Measurements from ENCODE around the gene ABT1. TPM values are rescaled to one million over a fixed set of nuclear protein-coding genes. Genes with fewer than 3 reads are reported as not detected.
A peak's percentile ranks its signal among the peaks of the same experiment; 100 is the strongest.

ABT1 gene
- polyA plus RNA-seq, 1 donor (not counting 4 experiments of a cell fraction or from before 2014, with no cell fraction given) = 16.8 TPM

DNA sequence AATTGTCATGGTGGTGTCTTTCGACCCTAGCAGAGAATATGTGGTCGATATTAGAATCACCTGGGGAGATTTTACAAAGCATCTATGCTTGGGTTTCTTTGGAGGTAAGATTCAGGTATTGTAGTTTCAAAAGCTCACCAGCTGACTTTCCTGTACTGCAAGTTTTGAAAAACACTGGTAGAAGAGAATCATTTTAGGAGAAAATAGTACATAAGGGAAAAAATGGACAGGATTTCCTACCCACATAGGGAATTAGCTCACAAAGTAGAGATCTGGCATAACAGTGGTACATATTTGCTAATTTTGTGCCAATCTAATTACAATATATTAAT is 27.4 kb upstream of the ABT1 start:
- no peak for DNase-seq (ENCODE audit: low read depth, low spot score)
- dilution Hi-C loops (cut with MboI; ENCODE audit: extremely low pct_ligation_motif_present, low sequenced_read_pairs) = no loop called here
- no peaks in the 10 kb centered on the region for H3K79me2 ChIP-seq (ENCODE audit: control insufficient read depth, insufficient read depth, low read length)
- no peak for FAIRE-seq
- peak overlapping the region; percentile 83 for H3K4me2 ChIP-seq (ENCODE audit: control insufficient read depth, extremely low read depth, insufficient read depth, low read depth, low read length)
- H3K4me3 ChIP-seq (ENCODE audit: control insufficient read depth in 2 of 3, extremely low read depth in 1 of 3, insufficient read depth in 2 of 3, low read depth in 1 of 3, low read length in 3 of 3) = peak overlapping the region; percentile 46 to 95 (median 77)
- H3K9ac ChIP-seq (ENCODE audit: control insufficient read depth, extremely low read depth, insufficient read depth, low read length) = peak overlapping the region; percentile 63
- TF ChIP-seq, protein P1, sequence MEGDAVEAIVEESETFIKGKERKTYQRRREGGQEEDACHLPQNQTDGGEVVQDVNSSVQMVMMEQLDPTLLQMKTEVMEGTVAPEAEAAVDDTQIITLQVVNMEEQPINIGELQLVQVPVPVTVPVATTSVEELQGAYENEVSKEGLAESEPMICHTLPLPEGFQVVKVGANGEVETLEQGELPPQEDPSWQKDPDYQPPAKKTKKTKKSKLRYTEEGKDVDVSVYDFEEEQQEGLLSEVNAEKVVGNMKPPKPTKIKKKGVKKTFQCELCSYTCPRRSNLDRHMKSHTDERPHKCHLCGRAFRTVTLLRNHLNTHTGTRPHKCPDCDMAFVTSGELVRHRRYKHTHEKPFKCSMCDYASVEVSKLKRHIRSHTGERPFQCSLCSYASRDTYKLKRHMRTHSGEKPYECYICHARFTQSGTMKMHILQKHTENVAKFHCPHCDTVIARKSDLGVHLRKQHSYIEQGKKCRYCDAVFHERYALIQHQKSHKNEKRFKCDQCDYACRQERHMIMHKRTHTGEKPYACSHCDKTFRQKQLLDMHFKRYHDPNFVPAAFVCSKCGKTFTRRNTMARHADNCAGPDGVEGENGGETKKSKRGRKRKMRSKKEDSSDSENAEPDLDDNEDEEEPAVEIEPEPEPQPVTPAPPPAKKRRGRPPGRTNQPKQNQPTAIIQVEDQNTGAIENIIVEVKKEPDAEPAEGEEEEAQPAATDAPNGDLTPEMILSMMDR (optimal IDR thresholded peaks at IDR 0.05 in 1 of 3, IDR thresholded peaks at IDR 0.05 in 1 of 3, conservative IDR thresholded peaks at IDR 0.05 in 1 of 3; ENCODE audit: extremely low read depth in 1 of 3, insufficient read depth in 2 of 3, low read length in 3 of 3) = peak in 1 of 3 experiments; percentile 1
- TF ChIP-seq EZH2 (IDR thresholded peaks at IDR 0.05; ENCODE audit: low read length) = no peak
- H3K4me1 ChIP-seq (ENCODE audit: control insufficient read depth, extremely low read depth, insufficient read depth, low read length) = peaks cover 5% of the 10 kb centered on the region
- H3K27ac ChIP-seq (ENCODE audit: control insufficient read depth, insufficient read depth, low read length) = no peak overlapping the region
- H3K36me3 ChIP-seq (ENCODE audit: control insufficient read depth in 2 of 2, extremely low read depth in 1 of 2, insufficient read depth in 2 of 2, low read length in 2 of 2) = no peaks in the 10 kb centered on the region
- peak overlapping the region; percentile 81 for H2AFZ ChIP-seq (ENCODE audit: control insufficient read depth, low read length)
- H3K9me3 ChIP-seq (ENCODE audit: control insufficient read depth, low read depth, low read length) = no peaks in the 10 kb centered on the region
- H3K9me1 ChIP-seq (ENCODE audit: control insufficient read depth, extremely low read depth, insufficient read depth, low read length) = no peaks in the 10 kb centered on the region
- H4K20me1 ChIP-seq (ENCODE audit: control insufficient read depth, extremely low read depth, insufficient read depth, low read length) = no peaks in the 10 kb centered on the region
- H3K27me3 ChIP-seq (ENCODE audit: control insufficient read depth, extremely low read depth, insufficient read depth, low read length) = no peaks in the 10 kb centered on the region

DNA sequence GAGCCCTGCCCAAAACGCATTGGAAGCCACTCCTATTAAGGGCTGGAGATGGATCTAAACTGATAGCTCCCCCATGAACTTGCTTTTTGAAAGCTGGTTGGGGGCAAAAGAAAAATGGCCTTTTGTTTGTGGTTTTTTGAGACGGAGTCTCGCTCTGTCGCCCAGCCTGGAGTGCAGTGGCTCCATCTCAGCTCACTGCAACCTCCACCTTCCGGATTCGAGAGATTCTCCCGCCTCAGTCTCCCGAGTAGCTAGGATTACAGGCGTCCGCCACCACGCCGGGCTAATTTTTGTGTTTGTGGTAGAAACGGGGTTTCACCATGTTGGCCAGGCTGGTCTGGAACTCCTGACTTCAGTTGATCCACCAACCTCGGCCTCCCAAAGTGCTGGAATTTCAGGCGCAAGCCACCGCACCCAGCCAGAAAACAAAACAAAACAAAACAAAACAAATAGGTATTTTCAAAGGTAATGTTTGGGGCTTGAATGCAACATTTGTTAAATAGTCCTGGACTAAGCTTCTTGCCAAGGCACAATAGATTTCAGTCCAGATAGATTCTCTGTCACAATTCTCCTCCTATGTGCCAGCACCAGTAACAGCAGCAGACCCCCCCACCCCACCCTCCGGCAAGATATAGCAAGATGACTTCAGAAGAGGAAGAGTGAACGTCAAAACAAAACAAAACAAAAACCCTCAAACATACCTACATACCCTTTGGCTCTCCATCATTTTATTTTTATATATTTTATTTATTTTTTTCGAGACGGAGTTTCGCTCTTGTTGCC is 26.5 kb upstream of the ABT1 start:
- H3K4me1 ChIP-seq (ENCODE audit: control insufficient read depth, extremely low read depth, insufficient read depth, low read length) = peaks cover 5% of the 10 kb centered on the region
- no peak for FAIRE-seq
- no peaks in the 10 kb centered on the region for H3K79me2 ChIP-seq (ENCODE audit: control insufficient read depth, insufficient read depth, low read length)
- H2AFZ ChIP-seq (ENCODE audit: control insufficient read depth, low read length) = no peak overlapping the region
- no peak for DNase-seq (ENCODE audit: low read depth, low spot score)
- H3K9me3 ChIP-seq (ENCODE audit: control insufficient read depth, low read depth, low read length) = no peaks in the 10 kb centered on the region
- no peak overlapping the region for H3K9ac ChIP-seq (ENCODE audit: control insufficient read depth, extremely low read depth, insufficient read depth, low read length)
- H3K27me3 ChIP-seq (ENCODE audit: control insufficient read depth, extremely low read depth, insufficient read depth, low read length) = no peaks in the 10 kb centered on the region
- H4K20me1 ChIP-seq (ENCODE audit: control insufficient read depth, extremely low read depth, insufficient read depth, low read length) = no peaks in the 10 kb centered on the region
- no peak overlapping the region for H3K27ac ChIP-seq (ENCODE audit: control insufficient read depth, insufficient read depth, low read length)
- no peak for TF ChIP-seq EZH2 (IDR thresholded peaks at IDR 0.05; ENCODE audit: low read length)
- TF ChIP-seq, protein P1 (optimal IDR thresholded peaks at IDR 0.05 in 1 of 3, IDR thresholded peaks at IDR 0.05 in 1 of 3, conservative IDR thresholded peaks at IDR 0.05 in 1 of 3; ENCODE audit: extremely low read depth in 1 of 3, insufficient read depth in 2 of 3, low read length in 3 of 3) = no peak
- dilution Hi-C loops (cut with MboI; ENCODE audit: extremely low pct_ligation_motif_present, low sequenced_read_pairs) = no loop called here
- H3K9me1 ChIP-seq (ENCODE audit: control insufficient read depth, extremely low read depth, insufficient read depth, low read length) = no peaks in the 10 kb centered on the region
- H3K4me2 ChIP-seq (ENCODE audit: control insufficient read depth, extremely low read depth, insufficient read depth, low read depth, low read length) = no peak overlapping the region
- no peak overlapping the region for H3K4me3 ChIP-seq (ENCODE audit: control insufficient read depth in 2 of 3, extremely low read depth in 1 of 3, insufficient read depth in 2 of 3, low read depth in 1 of 3, low read length in 3 of 3)
- H3K36me3 ChIP-seq (ENCODE audit: control insufficient read depth in 2 of 2, extremely low read depth in 1 of 2, insufficient read depth in 2 of 2, low read length in 2 of 2) = no peaks in the 10 kb centered on the region

All from keratinocyte (primary cell).